SH-SY5Y (cell line): ENCODE measurements around the gene TNFSF15.
A peak's percentile ranks its signal among the peaks of the same experiment; 100 is the strongest.

Experiments
- GATA2 ChIP-seq: IDR thresholded peaks from 2 replicates; pipeline ENCODE4 v1.6.1; 2011; ENCODE audit warnings: mild to moderate bottlenecking, low read depth, low read length
- GATA3 ChIP-seq: IDR thresholded peaks from 2 replicates; pipeline ENCODE4 v1.6.1; 2011; ENCODE audit warnings: low read depth, mild to moderate bottlenecking, low read length, moderate library complexity

TNFSF15 gene

GRCh38 chr9:114830546-114830945, 24.7 kb upstream of the TNFSF15 start:
- no peak for TF ChIP-seq GATA3
- peak; percentile 53; the same call in 1 of the 2 replicates for TF ChIP-seq GATA2

DNA sequence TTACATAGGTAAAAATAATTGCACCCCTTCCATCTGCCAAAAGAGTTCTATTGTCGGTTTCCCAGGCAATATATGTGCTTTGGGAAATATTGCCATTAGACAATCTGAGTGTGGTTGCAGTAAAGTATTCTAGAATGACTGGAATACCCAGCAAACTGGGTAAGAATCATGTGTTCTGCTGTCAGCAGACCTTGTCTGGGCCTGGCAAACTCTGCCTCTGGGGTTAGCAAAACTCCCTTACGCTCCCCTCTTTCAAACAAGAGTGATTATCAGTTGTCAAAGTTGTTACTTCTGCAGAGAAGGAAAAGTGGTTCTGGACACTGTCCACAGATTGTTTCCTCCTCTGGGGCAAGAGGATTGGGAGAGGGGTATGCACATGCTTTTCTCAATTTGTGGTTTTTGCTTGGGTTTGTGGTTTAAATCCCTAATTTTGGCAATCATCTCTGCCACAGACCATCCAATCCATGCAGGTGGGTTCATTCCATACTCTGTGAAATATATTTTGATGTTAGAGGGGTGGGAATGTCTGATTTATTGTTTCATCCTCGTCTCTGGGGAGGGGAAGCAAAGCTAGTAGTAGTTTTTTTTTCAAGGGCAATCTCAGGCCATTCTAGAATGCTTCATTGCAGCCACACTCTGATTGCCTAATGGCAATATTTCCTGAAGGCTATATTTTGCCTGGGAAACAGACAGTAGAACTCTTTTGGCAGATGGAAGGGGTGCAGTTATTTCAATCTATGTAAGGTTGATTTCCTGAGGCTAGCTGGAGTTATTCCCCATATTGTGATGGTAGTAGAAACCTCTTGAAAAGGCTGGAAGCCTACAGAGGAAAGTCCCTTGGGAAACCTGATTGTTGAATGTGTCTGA, 24.0 kb upstream of the TNFSF15 start:
- no peak for TF ChIP-seq GATA2
- no peak for TF ChIP-seq GATA3

- TF ChIP-seq GATA3: no peak
- TF ChIP-seq GATA2: no peak
These were observed 22.4 kb upstream of the TNFSF15 start for GRCh38 chr9:114828303-114828650.

DNA sequence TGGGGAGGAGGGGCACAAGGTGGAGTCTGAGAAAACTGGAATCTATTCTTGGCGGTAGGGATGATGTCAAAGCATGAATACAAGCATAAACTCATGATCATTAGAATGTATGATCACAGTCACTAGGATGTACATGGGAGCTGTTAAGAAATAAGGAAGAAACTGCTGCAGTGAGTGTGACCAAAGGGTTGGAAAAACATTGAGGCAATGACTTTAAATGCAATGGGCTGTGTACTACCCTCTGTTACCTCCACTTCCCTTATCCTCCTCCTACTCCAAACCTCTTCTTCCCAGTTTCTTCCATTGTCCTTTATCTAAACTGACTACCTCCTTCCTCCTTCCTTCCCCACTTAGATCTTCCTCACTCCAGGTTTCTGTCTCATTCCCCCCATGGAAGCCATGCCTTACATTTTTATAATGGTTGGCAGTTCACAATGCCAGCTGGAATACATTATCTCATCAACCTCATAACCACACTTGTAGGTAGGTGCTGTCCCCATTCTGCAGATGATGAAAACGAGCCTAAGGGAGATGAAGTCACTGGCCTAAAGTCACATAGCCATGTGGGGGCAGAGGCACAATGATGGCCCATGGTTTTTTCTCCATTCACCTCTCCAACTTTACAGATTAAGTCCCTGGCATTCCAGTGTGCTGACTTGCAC, 21.9 kb upstream of the TNFSF15 start:
- TF ChIP-seq GATA3 (no peak), GATA2 (no peak)

GRCh38 chr9:114826431-114826830, 20.6 kb upstream of the TNFSF15 start:
- TF ChIP-seq GATA2 (no peak), GATA3 (no peak)

DNA sequence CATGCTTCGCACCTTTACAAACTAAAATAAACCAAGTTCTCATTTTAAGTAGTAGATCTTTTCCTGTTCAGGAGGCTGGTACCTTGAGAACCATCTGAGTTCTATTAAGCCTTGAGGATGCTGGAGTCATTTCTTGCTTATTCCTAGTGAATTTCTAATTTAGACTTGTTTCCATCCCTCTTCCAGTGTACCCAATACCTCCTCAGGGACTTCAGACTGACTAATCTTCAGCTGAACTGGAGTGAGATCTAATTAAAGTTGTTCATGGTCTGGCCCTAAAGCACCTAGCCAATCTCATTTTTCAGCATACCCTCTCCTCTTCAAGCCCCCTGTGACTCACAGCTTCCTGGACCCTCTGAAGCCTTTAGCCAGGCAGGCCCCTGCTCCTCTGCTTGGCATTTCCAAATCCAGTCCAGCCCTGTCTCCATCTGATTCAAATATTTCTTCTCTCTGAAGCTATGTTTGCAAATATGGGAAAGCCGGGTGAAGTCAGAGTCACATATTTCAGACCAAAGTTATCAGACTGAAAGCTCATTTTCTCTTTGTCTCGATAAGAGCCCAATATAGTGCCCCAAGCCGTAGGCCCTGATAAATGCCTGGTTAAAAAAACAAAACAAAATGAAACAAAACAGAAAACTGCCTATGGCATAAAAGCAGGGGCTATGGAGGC, 19.4 kb upstream of the TNFSF15 start:
- TF ChIP-seq GATA3: no peak
- TF ChIP-seq GATA2: no peak

DNA sequence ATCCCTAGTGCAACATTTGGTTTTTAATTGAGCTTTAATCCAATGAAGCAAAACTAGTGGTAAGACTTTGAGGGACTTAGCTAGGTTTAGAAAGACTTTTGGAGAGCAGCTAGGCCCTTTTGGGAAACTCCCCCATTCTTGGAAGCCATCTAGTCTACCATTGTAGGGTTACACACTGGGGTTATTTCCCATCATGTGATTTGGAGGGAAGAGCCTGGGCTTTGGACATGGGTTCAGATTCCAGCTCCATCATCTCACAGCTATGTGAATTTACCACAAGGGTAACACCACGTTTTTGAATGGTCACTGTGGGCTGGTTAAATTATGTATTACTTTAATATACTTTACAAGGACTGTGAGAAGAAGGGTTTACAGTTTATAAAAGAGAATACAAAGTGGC, 18.3 kb upstream of the TNFSF15 start:
- TF ChIP-seq GATA2: no peak
- no peak for TF ChIP-seq GATA3

GRCh38 chr9:114823441-114823840, 17.6 kb upstream of the TNFSF15 start:
- TF ChIP-seq GATA3: no peak
- TF ChIP-seq GATA2: no peak

- TF ChIP-seq GATA2 (no peak), GATA3 (no peak)
These were observed 16.9 kb upstream of the TNFSF15 start for GRCh38 chr9:114822708-114823107.

DNA sequence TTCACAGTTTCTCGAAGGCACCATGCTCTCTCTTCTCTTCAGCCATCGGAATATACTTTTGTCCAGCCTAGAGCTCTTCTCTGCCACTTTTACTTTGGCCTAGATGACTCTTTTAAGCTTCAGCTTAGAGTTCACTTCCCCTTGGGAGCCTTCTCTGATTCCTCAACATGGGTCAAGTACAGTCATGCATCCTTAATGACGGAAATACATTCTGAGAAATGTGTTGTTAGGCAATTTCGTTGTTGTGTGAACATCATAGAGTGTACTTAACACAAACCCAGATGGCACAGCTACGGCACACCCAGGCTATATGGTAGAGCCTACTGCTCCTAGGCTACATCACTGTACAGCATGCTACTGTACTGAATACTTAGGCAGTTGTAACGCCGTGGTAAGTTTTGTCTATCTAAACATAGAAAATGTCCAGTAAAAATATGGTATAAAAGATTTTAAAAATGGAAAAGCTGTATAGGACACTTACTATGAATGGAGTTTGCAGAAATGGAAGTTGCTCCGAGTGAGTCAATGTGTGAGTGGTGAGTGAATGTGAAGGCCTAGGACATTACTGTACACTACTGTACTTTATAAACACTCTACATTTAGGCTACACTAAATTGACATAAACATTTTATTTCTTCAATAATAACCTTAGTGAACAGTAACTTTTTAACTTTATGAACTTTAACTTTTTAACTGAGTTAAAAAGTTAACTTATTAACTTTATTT, 15.1 kb upstream of the TNFSF15 start:
- no peak for TF ChIP-seq GATA3
- TF ChIP-seq GATA2: no peak

- TF ChIP-seq GATA2: no peak
These were observed 12.3 kb upstream of the TNFSF15 start for GRCh38 chr9:114818178-114818577.

DNA sequence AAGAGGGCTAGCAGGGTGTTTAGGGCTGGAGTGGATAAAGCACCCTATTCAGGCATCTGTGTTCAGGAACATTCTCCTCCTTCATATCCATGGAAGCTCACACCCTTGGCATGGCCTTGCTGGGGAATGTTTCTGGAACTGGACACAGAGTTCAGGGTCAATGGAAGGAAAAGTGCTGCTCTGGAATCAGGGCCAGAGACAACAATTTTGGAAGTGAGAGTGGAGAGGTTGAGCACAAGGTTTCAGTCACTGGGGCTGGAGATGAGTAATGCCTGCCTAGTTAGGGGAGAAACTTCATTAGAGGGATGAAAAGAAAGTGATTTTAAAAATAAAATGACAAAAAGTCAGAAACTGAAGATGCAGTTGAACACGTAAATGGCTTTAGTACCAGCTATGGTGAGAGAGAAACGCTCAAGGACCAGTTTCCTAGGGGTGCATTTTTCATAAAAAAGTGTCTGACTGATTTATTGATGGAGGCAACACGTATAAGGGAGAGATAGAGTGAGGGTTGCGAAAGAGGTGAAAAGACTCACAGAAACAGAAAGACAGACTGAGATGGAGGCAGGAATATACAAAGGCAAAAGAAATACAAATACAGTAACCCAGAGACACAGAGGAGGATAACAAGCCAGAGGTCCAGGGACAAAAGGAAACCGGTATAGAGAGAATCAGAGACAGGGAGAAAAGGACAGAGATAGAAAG, 8.0 kb upstream of the TNFSF15 start:
- no peak for TF ChIP-seq GATA2

GRCh38 chr9:114811966-114812636, 6.3 kb upstream of the TNFSF15 start:
- TF ChIP-seq GATA2 (no peak), GATA3 (no peak)
